ENCODE results near the gene TOPBP1. TPM values are rescaled to one million over a fixed set of nuclear protein-coding genes. Genes with fewer than 3 reads are reported as not detected.

The TOPBP1 gene
- total and polyA plus RNA-seq, 2 of the 4 experiments (the other 2 are of a cell fraction), result 19.5 to 50.5 TPM

DNA sequence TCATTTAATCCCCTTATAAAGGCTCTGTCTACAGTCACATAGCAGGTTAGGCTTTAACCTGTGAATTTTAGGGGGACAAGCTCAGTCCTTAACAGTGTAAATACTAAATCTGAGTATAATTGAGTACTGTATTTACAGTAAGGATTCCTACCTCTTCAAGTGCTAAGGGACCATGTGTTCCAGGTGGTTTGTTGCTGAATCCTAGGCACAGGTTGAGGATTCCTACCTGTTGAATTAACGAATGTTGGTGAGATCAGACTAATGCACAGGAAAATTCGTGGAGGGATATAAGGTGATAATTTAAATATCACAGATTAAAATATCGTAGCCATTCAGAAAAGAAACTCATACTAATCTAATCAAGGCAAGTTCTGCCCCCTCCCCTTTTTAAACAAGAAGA lies 63.3 kb downstream of the TOPBP1 start:
- Histone ChIP-seq H2BK15ac (ENCODE audit: low read depth, low read length) (no peak overlapping the region), H3K23ac (ENCODE audit: low read depth, low read length) (no peak overlapping the region), H2BK20ac (ENCODE audit: low read depth, low read length) (no peak overlapping the region), H3K79me1 (ENCODE audit: low read depth in 1 of 2, low read length in 2 of 2) (no peaks in the 10 kb centered on the region; a peak in 1 of 4 replicates), H3K9me3 (ENCODE audit: control insufficient read depth, insufficient read depth, low read length) (no peaks in the 10 kb centered on the region), H3K36me3 (ENCODE audit: control insufficient read depth, insufficient read depth, low read length) (0 out of 2 replicates have a peak, but pooled peaks cover 1% of the 10 kb centered on the region), H2AK5ac (ENCODE audit: low read depth, low read length) (no peak overlapping the region), H3K56ac (ENCODE audit: extremely low read depth, insufficient read depth, low read length) (no peak overlapping the region), H4K20me1 (ENCODE audit: insufficient read depth, low read length) (no peaks in the 10 kb centered on the region), H3K18ac (ENCODE audit: low read depth, low read length) (no peak overlapping the region), H4K8ac (ENCODE audit: low read depth in 2 of 2, low read length in 2 of 2) (no peak overlapping the region), H2AFZ (replicated peaks; ENCODE audit: low read length, poor library complexity) (no peak overlapping the region), H2BK120ac (ENCODE audit: low read depth, low read length) (no peak overlapping the region), H3K9ac (ENCODE audit: low read depth, low read length) (no peak overlapping the region), H3K9me1 (ENCODE audit: insufficient read depth, low read length) (no peaks in the 10 kb centered on the region), H3K4me3 (ENCODE audit: insufficient read depth, low read depth, low read length) (no peak overlapping the region), H3K4me2 (ENCODE audit: low read depth, low read length) (no peak overlapping the region), H4K5ac (ENCODE audit: low read depth, low read length) (no peak overlapping the region), H3K14ac (replicated peaks; ENCODE audit: low read depth, low read length) (no peak overlapping the region), H3K4me1 (ENCODE audit: control insufficient read depth, insufficient read depth, low read length) (no peaks in the 10 kb centered on the region; the same call in 1 of the 2 replicates), H2AK9ac (replicated peaks; ENCODE audit: low read depth, low read length, poor library complexity) (no peak overlapping the region), H2BK5ac (ENCODE audit: low read depth, low read length, poor library complexity, severe bottlenecking) (no peak overlapping the region), H3K27ac (ENCODE audit: insufficient read depth, low read length) (no peak overlapping the region), H4K91ac (ENCODE audit: insufficient read depth, low read depth, low read length) (no peak overlapping the region), H3K4ac (ENCODE audit: low read depth, low read length) (no peak overlapping the region), H3K27me3 (ENCODE audit: control insufficient read depth, insufficient read depth, low read length) (no peaks in the 10 kb centered on the region)
- in situ Hi-C loops (cut with MboI; ENCODE audit: low sequenced_read_pairs) (no loop called here), intact Hi-C loops (cut with micrococcal nuclease) (no loop called here), dilution Hi-C loops (cut with HindIII; ENCODE audit: low sequenced_read_pairs, unreplicated experiment) (no loop called here)
- CTCF ChIA-PET, result interaction anchor here (0.8 kb wide), 1 partner anchor 124 kb away, joined by 3 read pairs; no protein-coding TSS in a partner anchor
- TF ChIP-seq, protein P1, sequence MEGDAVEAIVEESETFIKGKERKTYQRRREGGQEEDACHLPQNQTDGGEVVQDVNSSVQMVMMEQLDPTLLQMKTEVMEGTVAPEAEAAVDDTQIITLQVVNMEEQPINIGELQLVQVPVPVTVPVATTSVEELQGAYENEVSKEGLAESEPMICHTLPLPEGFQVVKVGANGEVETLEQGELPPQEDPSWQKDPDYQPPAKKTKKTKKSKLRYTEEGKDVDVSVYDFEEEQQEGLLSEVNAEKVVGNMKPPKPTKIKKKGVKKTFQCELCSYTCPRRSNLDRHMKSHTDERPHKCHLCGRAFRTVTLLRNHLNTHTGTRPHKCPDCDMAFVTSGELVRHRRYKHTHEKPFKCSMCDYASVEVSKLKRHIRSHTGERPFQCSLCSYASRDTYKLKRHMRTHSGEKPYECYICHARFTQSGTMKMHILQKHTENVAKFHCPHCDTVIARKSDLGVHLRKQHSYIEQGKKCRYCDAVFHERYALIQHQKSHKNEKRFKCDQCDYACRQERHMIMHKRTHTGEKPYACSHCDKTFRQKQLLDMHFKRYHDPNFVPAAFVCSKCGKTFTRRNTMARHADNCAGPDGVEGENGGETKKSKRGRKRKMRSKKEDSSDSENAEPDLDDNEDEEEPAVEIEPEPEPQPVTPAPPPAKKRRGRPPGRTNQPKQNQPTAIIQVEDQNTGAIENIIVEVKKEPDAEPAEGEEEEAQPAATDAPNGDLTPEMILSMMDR (conservative IDR thresholded peaks at IDR 0.05; ENCODE audit: low read depth, low read length), result no peak
- no peak for TF ChIP-seq RCOR1 (IDR thresholded peaks at IDR 0.05; ENCODE audit: insufficient replicate concordance, low read length)
- TF ChIP-seq, protein P2, sequence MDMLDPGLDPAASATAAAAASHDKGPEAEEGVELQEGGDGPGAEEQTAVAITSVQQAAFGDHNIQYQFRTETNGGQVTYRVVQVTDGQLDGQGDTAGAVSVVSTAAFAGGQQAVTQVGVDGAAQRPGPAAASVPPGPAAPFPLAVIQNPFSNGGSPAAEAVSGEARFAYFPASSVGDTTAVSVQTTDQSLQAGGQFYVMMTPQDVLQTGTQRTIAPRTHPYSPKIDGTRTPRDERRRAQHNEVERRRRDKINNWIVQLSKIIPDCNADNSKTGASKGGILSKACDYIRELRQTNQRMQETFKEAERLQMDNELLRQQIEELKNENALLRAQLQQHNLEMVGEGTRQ (IDR thresholded peaks at IDR 0.05; ENCODE audit: low read depth, low read length), result no peak
- no peak for TF ChIP-seq CHD1 (IDR thresholded peaks at IDR 0.05; ENCODE audit: low read depth, low read length)
- TF ChIP-seq POLR2A (IDR thresholded peaks at IDR 0.05; ENCODE audit: low read depth, low read length), result no peak
- no peak for TF ChIP-seq RFX5 (IDR thresholded peaks at IDR 0.05; ENCODE audit: low read depth, low read length)
- TF ChIP-seq FOS (IDR thresholded peaks at IDR 0.05; ENCODE audit: low read depth, low read length), result no peak
- TF ChIP-seq, protein P3, sequence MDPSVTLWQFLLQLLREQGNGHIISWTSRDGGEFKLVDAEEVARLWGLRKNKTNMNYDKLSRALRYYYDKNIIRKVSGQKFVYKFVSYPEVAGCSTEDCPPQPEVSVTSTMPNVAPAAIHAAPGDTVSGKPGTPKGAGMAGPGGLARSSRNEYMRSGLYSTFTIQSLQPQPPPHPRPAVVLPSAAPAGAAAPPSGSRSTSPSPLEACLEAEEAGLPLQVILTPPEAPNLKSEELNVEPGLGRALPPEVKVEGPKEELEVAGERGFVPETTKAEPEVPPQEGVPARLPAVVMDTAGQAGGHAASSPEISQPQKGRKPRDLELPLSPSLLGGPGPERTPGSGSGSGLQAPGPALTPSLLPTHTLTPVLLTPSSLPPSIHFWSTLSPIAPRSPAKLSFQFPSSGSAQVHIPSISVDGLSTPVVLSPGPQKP (IDR thresholded peaks at IDR 0.05; ENCODE audit: borderline replicate concordance, low read depth, low read length), result no peak
- TF ChIP-seq MAFK (IDR thresholded peaks at IDR 0.05; ENCODE audit: low read depth, low read length), result no peak
- no peak for TF ChIP-seq NFE2L2 (IDR thresholded peaks at IDR 0.05; ENCODE audit: low read depth, low read length)
- no peak for TF ChIP-seq MXI1 (IDR thresholded peaks at IDR 0.05; ENCODE audit: borderline replicate concordance, low read depth, low read length)
- TF ChIP-seq CEBPB (IDR thresholded peaks at IDR 0.05; ENCODE audit: low read depth, low read length), result no peak
- no peak for TF ChIP-seq RAD21 (IDR thresholded peaks at IDR 0.05; ENCODE audit: low read length)
- TF ChIP-seq SMC3 (IDR thresholded peaks at IDR 0.05; ENCODE audit: low read depth, low read length), result no peak
- no peak for TF ChIP-seq BHLHE40 (IDR thresholded peaks at IDR 0.05; ENCODE audit: low read depth, low read length)
- no peak for TF ChIP-seq MAZ (IDR thresholded peaks at IDR 0.05; ENCODE audit: borderline replicate concordance, low read depth, low read length)
- POLR2A ChIA-PET (ENCODE audit: unreplicated experiment), result no interaction called here
- no peak for ATAC-seq (ENCODE audit: low read depth)
- no peak for DNase-seq
- BruUV-seq (replicated peaks), result no TSS peak
- WGBS, 2 experiments (ENCODE audit: extremely low coverage in 2 of 2, insufficient read length in 1 of 2), result no CpG with 5 or more reads among the region's 3 CpGs
